Cardiac muscle cell (in vitro differentiated cells and primary cell): ENCODE data around the gene BRIP1. TPM values are rescaled to one million over a fixed set of nuclear protein-coding genes. Genes with fewer than 3 reads are reported as not detected.
"Not testable (repeated sequence)": the region's sequence is repeated elsewhere in the genome, so short reads cannot be mapped to it uniquely, and the experiment has no call there.

ENCODE experiments used
- DNase-seq, 2 donors: peaks; one replicate each; pipeline versions ENCODE4 v3.0.0 to v3.0.0-alpha.2; 2010 to 2017; ENCODE audit warnings: low read depth in 1 of 2, low spot score in 1 of 2
- H3K27ac ChIP-seq: fragments of 200-600 bp; sonication (generic); 2 replicates; pipeline ENCODE4 v1.5.1; 2016
- H3K27me3 ChIP-seq: fragments of 200-600 bp; sonication (generic); 2 replicates; pipeline ENCODE4 v1.6.0; 2016; ENCODE audit warnings: control low read depth
- H3K36me3 ChIP-seq: fragments of 200-600 bp; sonication (generic); 2 replicates; pipeline ENCODE4 v1.5.1; 2016; ENCODE audit warnings: control low read depth
- H3K4me1 ChIP-seq: fragments of 200-600 bp; sonication (generic); 2 replicates; pipeline ENCODE4 v1.8.1; 2017; ENCODE audit warnings: low read depth, mild to moderate bottlenecking, mixed run types
- H3K4me3 ChIP-seq: fragments of 200-600 bp; sonication (generic); 2 replicates; pipeline ENCODE4 v1.5.1; 2016; ENCODE audit warnings: mild to moderate bottlenecking
- H3K9me3 ChIP-seq: fragments of 200-600 bp; sonication (generic); 2 replicates; pipeline ENCODE4 v1.5.1; 2017; ENCODE audit warnings: low read depth, mild to moderate bottlenecking, control low read depth
- CTCF ChIP-seq: IDR thresholded peaks from 2 replicates; pipeline ENCODE4 v1.5.1; 2012; ENCODE audit warnings: low read depth, mild to moderate bottlenecking, low read length
- polyA plus RNA-seq: library from polyadenylated mRNA; unstranded; fragments of >200 nt; fragmentation: Nextera tagmentation; extraction: Ambion mirVana; gene quantifications from 2 replicates; pipeline ENCODE4 v1.2.1, GENCODE V29; 2016
- total RNA-seq: library from RNA; depleted of rRNA; stranded (reverse); fragments of >200 nt; gene quantifications from 2 replicates; pipeline ENCODE4 v1.2.3, GENCODE V29; 2016

Gene BRIP1
- total and polyA plus RNA-seq, 2 experiments from 2014 or later, result 3.1 to 9.2 TPM

GRCh38 chr17:61897548-61898180 lies 34.3 kb upstream of the BRIP1 start:
- no peak for TF ChIP-seq CTCF
- no peaks in the 10 kb centered on the region for H3K4me1 ChIP-seq
- H3K4me3 ChIP-seq, result no peak overlapping the region
- H3K27me3 ChIP-seq, result no peaks in the 10 kb centered on the region
- no peak overlapping the region for H3K27ac ChIP-seq
- H3K9me3 ChIP-seq, result no peaks in the 10 kb centered on the region
- peaks cover 22% of the 10 kb centered on the region for H3K36me3 ChIP-seq
- DNase-seq, result no peak

GRCh38 chr17:61895391-61895790 lies 32.1 kb upstream of the BRIP1 start:
- H3K9me3 ChIP-seq, result no peaks in the 10 kb centered on the region

GRCh38 chr17:61894310-61894709 lies 31.0 kb upstream of the BRIP1 start:
- peaks cover 15% of the 10 kb centered on the region for H3K36me3 ChIP-seq
- H3K4me3 ChIP-seq, H3K9me3 ChIP-seq, H3K4me1 ChIP-seq, DNase-seq, H3K27me3 ChIP-seq, H3K27ac ChIP-seq: not testable (repeated sequence)

More at GRCh38 chr17:61895391-61895790, 32.1 kb upstream of the BRIP1 start:
- H3K36me3 ChIP-seq, result peaks cover 15% of the 10 kb centered on the region
- no peak overlapping the region for H3K4me3 ChIP-seq
- no peaks in the 10 kb centered on the region for H3K4me1 ChIP-seq
- no peak for TF ChIP-seq CTCF
- no peak overlapping the region for H3K27ac ChIP-seq
- H3K27me3 ChIP-seq, result no peaks in the 10 kb centered on the region
- no peak for DNase-seq

- not testable (repeated sequence) for H3K27ac ChIP-seq, H3K4me3 ChIP-seq, H3K4me1 ChIP-seq, DNase-seq, H3K27me3 ChIP-seq, H3K9me3 ChIP-seq
- H3K36me3 ChIP-seq, result peaks cover 18% of the 10 kb centered on the region
Observed at GRCh38 chr17:61887733-61888132, 24.4 kb upstream of the BRIP1 start.

GRCh38 chr17:61885865-61886264 lies 22.5 kb upstream of the BRIP1 start:
- H3K27ac ChIP-seq, H3K9me3 ChIP-seq, H3K4me3 ChIP-seq, H3K27me3 ChIP-seq, H3K4me1 ChIP-seq: not testable (repeated sequence)
- DNase-seq, result peak in 1 of 2 donors; percentile 5
- H3K36me3 ChIP-seq, result peaks cover 22% of the 10 kb centered on the region

- TF ChIP-seq CTCF, result no peak
- no peaks in the 10 kb centered on the region for H3K4me1 ChIP-seq
- H3K27ac ChIP-seq, result no peak overlapping the region
- H3K9me3 ChIP-seq, result no peaks in the 10 kb centered on the region
- H3K4me3 ChIP-seq, result no peak overlapping the region
- DNase-seq, result no peak
- no peaks in the 10 kb centered on the region for H3K27me3 ChIP-seq
- peaks cover 22% of the 10 kb centered on the region for H3K36me3 ChIP-seq
Observed at GRCh38 chr17:61884864-61885263, 21.5 kb upstream of the BRIP1 start.

GRCh38 chr17:61880589-61881102 lies 17.3 kb upstream of the BRIP1 start:
- H3K36me3 ChIP-seq, result peaks cover 29% of the 10 kb centered on the region
- no peak for TF ChIP-seq CTCF

More at GRCh38 chr17:61880589-61881102, 17.3 kb upstream of the BRIP1 start:
- H3K27ac ChIP-seq, result no peak overlapping the region
- no peaks in the 10 kb centered on the region for H3K4me1 ChIP-seq
- no peaks in the 10 kb centered on the region for H3K9me3 ChIP-seq
- H3K4me3 ChIP-seq, result no peak overlapping the region
- no peak for DNase-seq
- no peaks in the 10 kb centered on the region for H3K27me3 ChIP-seq
